IPS DF 6.9 (cell line): ENCODE measurements around the gene MAGED1.
A peak's percentile ranks its signal among the peaks of the same experiment; 100 is the strongest.

Experiments
- DNase-seq: peaks from one replicate; pipeline ENCODE4 v3.0.0-alpha.2; 2013; ENCODE audit warnings: low read depth, low spot score
- H3K27ac ChIP-seq: one replicate; pipeline ENCODE4 v1.5.1; 2013; ENCODE audit warnings: low read length, control low read depth
- H3K27me3 ChIP-seq: 2 replicates; pipeline ENCODE4 v1.6.1; 2013; ENCODE audit warnings: mild to moderate bottlenecking, low read length; ENCODE audit not compliant: control insufficient read depth, insufficient read depth
- H3K36me3 ChIP-seq: 2 replicates; pipeline ENCODE4 v1.6.1; 2013; ENCODE audit warnings: low read length; ENCODE audit not compliant: control insufficient read depth, insufficient read depth
- H3K4me1 ChIP-seq: 2 replicates; pipeline ENCODE4 v1.6.1; 2013; ENCODE audit warnings: low read length; ENCODE audit not compliant: control insufficient read depth, insufficient read depth
- H3K4me3 ChIP-seq: 2 replicates; pipeline ENCODE4 v1.5.1; 2013; ENCODE audit warnings: mild to moderate bottlenecking, low read length
- H3K9me3 ChIP-seq: 2 replicates; pipeline ENCODE4 v1.6.1; 2013; ENCODE audit warnings: low read length, inconsistent platforms; ENCODE audit not compliant: control insufficient read depth, insufficient read depth
- WGBS: extraction: QIAGEN DNeasy Blood & Tissue Kit; methylation state at CpG from one replicate; pipeline ENCODE4 v1.1.7; 2013; ENCODE audit warnings: mixed read lengths, missing lambda C conversion rate; ENCODE audit not compliant: insufficient read length, insufficient coverage; 5-methylcytosine and 5-hydroxymethylcytosine counted together

The MAGED1 gene

GRCh38 chrX:51866210-51866609 is 27.2 kb upstream of the MAGED1 start:
- WGBS, result no CpG with 5 or more reads among the region's 3 CpGs
- H3K27ac ChIP-seq, result no peak overlapping the region
- no peaks in the 10 kb centered on the region for H3K27me3 ChIP-seq
- no peaks in the 10 kb centered on the region for H3K36me3 ChIP-seq
- H3K4me1 ChIP-seq, result no peaks in the 10 kb centered on the region
- no peak for DNase-seq
- no peaks in the 10 kb centered on the region for H3K9me3 ChIP-seq
- no peak overlapping the region for H3K4me3 ChIP-seq

- DNase-seq, result no peak
- WGBS, result no CpG with 5 or more reads among the region's 1 CpG
- H3K27me3 ChIP-seq, result no peaks in the 10 kb centered on the region
- no peak overlapping the region for H3K27ac ChIP-seq
- no peaks in the 10 kb centered on the region for H3K4me1 ChIP-seq
- H3K36me3 ChIP-seq, result no peaks in the 10 kb centered on the region
- no peak overlapping the region for H3K4me3 ChIP-seq
- H3K9me3 ChIP-seq, result no peaks in the 10 kb centered on the region
These were observed 25.8 kb upstream of the MAGED1 start for GRCh38 chrX:51867626-51868025.

GRCh38 chrX:51870354-51870753 is 23.1 kb upstream of the MAGED1 start:
- Histone ChIP-seq H3K4me3 (no peak overlapping the region), H3K9me3 (no peaks in the 10 kb centered on the region), H3K27me3 (no peaks in the 10 kb centered on the region), H3K36me3 (no peaks in the 10 kb centered on the region), H3K4me1 (no peaks in the 10 kb centered on the region), H3K27ac (no peak overlapping the region)
- no peak for DNase-seq
- no CpG with 5 or more reads among the region's 2 CpGs for WGBS

- no peaks in the 10 kb centered on the region for H3K4me1 ChIP-seq
- H3K9me3 ChIP-seq, result no peaks in the 10 kb centered on the region
- H3K4me3 ChIP-seq, result no peak overlapping the region
- H3K36me3 ChIP-seq, result no peaks in the 10 kb centered on the region
- no peaks in the 10 kb centered on the region for H3K27me3 ChIP-seq
- DNase-seq, result no peak
- no peak overlapping the region for H3K27ac ChIP-seq
- no CpG with 5 or more reads among the region's 1 CpG for WGBS
These were observed 19.3 kb upstream of the MAGED1 start for GRCh38 chrX:51874123-51874522.

GRCh38 chrX:51876441-51876840 is 17.0 kb upstream of the MAGED1 start:
- H3K36me3 ChIP-seq, result no peaks in the 10 kb centered on the region
- no CpG with 5 or more reads among the region's 1 CpG for WGBS
- no peaks in the 10 kb centered on the region for H3K9me3 ChIP-seq
- H3K27ac ChIP-seq, result no peak overlapping the region
- H3K27me3 ChIP-seq, result no peaks in the 10 kb centered on the region
- H3K4me3 ChIP-seq, result no peak overlapping the region
- DNase-seq, result no peak
- no peaks in the 10 kb centered on the region for H3K4me1 ChIP-seq

- no peak overlapping the region for H3K4me3 ChIP-seq
- no peak for DNase-seq
- no peaks in the 10 kb centered on the region for H3K4me1 ChIP-seq
- H3K36me3 ChIP-seq, result no peaks in the 10 kb centered on the region
- no CpG with 5 or more reads among the region's 1 CpG for WGBS
- H3K9me3 ChIP-seq, result no peaks in the 10 kb centered on the region
- H3K27me3 ChIP-seq, result no peaks in the 10 kb centered on the region
- H3K27ac ChIP-seq, result no peak overlapping the region
These were observed 15.4 kb upstream of the MAGED1 start for GRCh38 chrX:51878056-51878455.

- no peaks in the 10 kb centered on the region for H3K4me1 ChIP-seq
- H3K4me3 ChIP-seq, result no peak overlapping the region
- no peak for DNase-seq
- no peaks in the 10 kb centered on the region for H3K27me3 ChIP-seq
- H3K9me3 ChIP-seq, result no peaks in the 10 kb centered on the region
- H3K36me3 ChIP-seq, result no peaks in the 10 kb centered on the region
- no peak overlapping the region for H3K27ac ChIP-seq
These were observed 3.6 kb upstream of the MAGED1 start for GRCh38 chrX:51889851-51890250.

- H3K4me1 ChIP-seq, result no peaks in the 10 kb centered on the region
- no peaks in the 10 kb centered on the region for H3K36me3 ChIP-seq
- WGBS, result no CpG with 5 or more reads among the region's 1 CpG
- no peak overlapping the region for H3K27ac ChIP-seq
- H3K27me3 ChIP-seq, result no peaks in the 10 kb centered on the region
- H3K4me3 ChIP-seq, result no peak overlapping the region
- no peak for DNase-seq
- H3K9me3 ChIP-seq, result no peaks in the 10 kb centered on the region
These were observed 2.2 kb upstream of the MAGED1 start for GRCh38 chrX:51891245-51891644.

- H3K27me3 ChIP-seq, result no peaks in the 10 kb centered on the region
These were observed 1.4 kb upstream of the MAGED1 start for GRCh38 chrX:51891821-51892551.

GRCh38 chrX:51893931-51894696 is 691 bp downstream of the MAGED1 start:
- WGBS, result no CpG with 5 or more reads among the region's 32 CpGs
- no peaks in the 10 kb centered on the region for H3K27me3 ChIP-seq
- no peaks in the 10 kb centered on the region for H3K4me1 ChIP-seq
- H3K9me3 ChIP-seq, result no peaks in the 10 kb centered on the region
- peak overlapping the region; percentile 82; the same call in 1 of the 2 replicates for H3K4me3 ChIP-seq
- no peak overlapping the region for H3K27ac ChIP-seq
- peaks cover 13% of the 10 kb centered on the region for H3K36me3 ChIP-seq
- no peak for DNase-seq

More at GRCh38 chrX:51891821-51892551, 1.4 kb upstream of the MAGED1 start:
- H3K27ac ChIP-seq, result no peak overlapping the region
- no peaks in the 10 kb centered on the region for H3K9me3 ChIP-seq
- no CpG with 5 or more reads among the region's 6 CpGs for WGBS
- no peak for DNase-seq
- H3K4me1 ChIP-seq, result no peaks in the 10 kb centered on the region
- H3K36me3 ChIP-seq, result peaks cover 6% of the 10 kb centered on the region
- H3K4me3 ChIP-seq, result no peak overlapping the region
